ENCODE measurements around the gene C1orf210. TPM values are rescaled to one million over a fixed set of nuclear protein-coding genes. Genes with fewer than 3 reads are reported as not detected.

C1orf210 gene
- total RNA-seq, 3 donors from 2014 or later (not counting 1 experiment from before 2014, with no cell fraction given), result not detected

DNA sequence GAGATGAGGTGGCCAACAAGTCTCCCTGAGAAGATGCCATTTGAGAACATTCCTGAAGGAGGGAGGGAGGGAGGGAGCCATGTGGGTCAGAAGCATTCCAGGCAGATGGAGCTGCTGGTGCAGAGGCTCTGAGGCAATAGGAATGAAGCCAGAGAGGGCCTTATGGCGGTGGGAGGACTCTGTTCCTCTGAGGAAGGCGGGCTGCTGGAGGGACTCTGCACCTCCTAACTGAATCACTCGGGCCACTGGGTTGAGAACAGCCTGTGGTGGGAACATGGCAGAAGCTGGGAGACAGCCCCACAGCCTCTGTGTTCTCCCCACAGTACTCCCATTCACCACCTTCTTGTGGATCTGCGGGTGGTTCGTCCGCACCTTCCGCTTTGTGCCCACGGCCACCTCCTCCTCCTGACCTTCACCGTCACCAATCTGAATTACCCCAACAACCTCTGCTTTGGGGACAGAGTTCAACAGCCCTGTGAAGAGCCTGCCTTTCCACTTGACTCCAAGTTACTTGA, 18.0 kb downstream of the C1orf210 start:
- H3K27ac ChIP-seq (ENCODE audit: low read length), result no peak overlapping the region
- DNase-seq, result no peak
- H3K36me3 ChIP-seq (ENCODE audit: control insufficient read depth, insufficient read depth, low read length), result no peaks in the 10 kb centered on the region
- no peak overlapping the region for H3K27ac Mint-ChIP-seq
- H3K4me1 ChIP-seq (ENCODE audit: control insufficient read depth, insufficient read depth, low read length), result peaks cover 11% of the 10 kb centered on the region
- TF ChIP-seq, protein P1, sequence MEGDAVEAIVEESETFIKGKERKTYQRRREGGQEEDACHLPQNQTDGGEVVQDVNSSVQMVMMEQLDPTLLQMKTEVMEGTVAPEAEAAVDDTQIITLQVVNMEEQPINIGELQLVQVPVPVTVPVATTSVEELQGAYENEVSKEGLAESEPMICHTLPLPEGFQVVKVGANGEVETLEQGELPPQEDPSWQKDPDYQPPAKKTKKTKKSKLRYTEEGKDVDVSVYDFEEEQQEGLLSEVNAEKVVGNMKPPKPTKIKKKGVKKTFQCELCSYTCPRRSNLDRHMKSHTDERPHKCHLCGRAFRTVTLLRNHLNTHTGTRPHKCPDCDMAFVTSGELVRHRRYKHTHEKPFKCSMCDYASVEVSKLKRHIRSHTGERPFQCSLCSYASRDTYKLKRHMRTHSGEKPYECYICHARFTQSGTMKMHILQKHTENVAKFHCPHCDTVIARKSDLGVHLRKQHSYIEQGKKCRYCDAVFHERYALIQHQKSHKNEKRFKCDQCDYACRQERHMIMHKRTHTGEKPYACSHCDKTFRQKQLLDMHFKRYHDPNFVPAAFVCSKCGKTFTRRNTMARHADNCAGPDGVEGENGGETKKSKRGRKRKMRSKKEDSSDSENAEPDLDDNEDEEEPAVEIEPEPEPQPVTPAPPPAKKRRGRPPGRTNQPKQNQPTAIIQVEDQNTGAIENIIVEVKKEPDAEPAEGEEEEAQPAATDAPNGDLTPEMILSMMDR (IDR thresholded peaks at IDR 0.05), result no peak
- H3K9me3 Mint-ChIP-seq, result no peaks in the 10 kb centered on the region
- no peak overlapping the region for H3K4me3 Mint-ChIP-seq
- H3K27me3 ChIP-seq (ENCODE audit: control insufficient read depth, insufficient read depth, low read length), result no peaks in the 10 kb centered on the region
- peaks cover 18 to 25% of the 10 kb centered on the region in 2 donors for H3K4me1 Mint-ChIP-seq
- H3K4me3 ChIP-seq (ENCODE audit: low read length), result no peak overlapping the region
- intact Hi-C loops (cut with micrococcal nuclease), result no loop called here
- 92% methylated on average over 9 of the region's 9 CpGs for WGBS (ENCODE audit: insufficient coverage)
- no peak for ATAC-seq
- H3K27me3 Mint-ChIP-seq (ENCODE audit: low read depth in 2 of 2), result peaks cover 0 to 7% of the 10 kb centered on the region in 2 donors
- no peaks in the 10 kb centered on the region for H3K36me3 Mint-ChIP-seq
- H3K9me3 ChIP-seq (ENCODE audit: control insufficient read depth, insufficient read depth, low read length), result no peaks in the 10 kb centered on the region

GRCh38 chr1:43266881-43267280, 18.5 kb downstream of the C1orf210 start:
- DNase-seq (no peak), ATAC-seq (no peak)
- no peak overlapping the region for H3K4me3 ChIP-seq (ENCODE audit: low read length)
- Mint-ChIP-seq H3K27ac (no peak overlapping the region), H3K27me3 (ENCODE audit: low read depth in 2 of 2) (peaks cover 0 to 7% of the 10 kb centered on the region in 2 donors), H3K9me3 (no peaks in the 10 kb centered on the region), H3K36me3 (no peaks in the 10 kb centered on the region), H3K4me3 (no peak overlapping the region), H3K4me1 (peaks cover 18 to 25% of the 10 kb centered on the region in 2 donors)
- no peaks in the 10 kb centered on the region for H3K36me3 ChIP-seq (ENCODE audit: control insufficient read depth, insufficient read depth, low read length)
- H3K27ac ChIP-seq (ENCODE audit: low read length), result no peak overlapping the region
- TF ChIP-seq, protein P1 (IDR thresholded peaks at IDR 0.05), result no peak
- H3K4me1 ChIP-seq (ENCODE audit: control insufficient read depth, insufficient read depth, low read length), result peaks cover 11% of the 10 kb centered on the region
- 100% methylated on average over 1 of the region's 1 CpG for WGBS (ENCODE audit: insufficient coverage)
- intact Hi-C loops (cut with micrococcal nuclease), result no loop called here
- no peaks in the 10 kb centered on the region for H3K9me3 ChIP-seq (ENCODE audit: control insufficient read depth, insufficient read depth, low read length)
- no peaks in the 10 kb centered on the region for H3K27me3 ChIP-seq (ENCODE audit: control insufficient read depth, insufficient read depth, low read length)

DNA sequence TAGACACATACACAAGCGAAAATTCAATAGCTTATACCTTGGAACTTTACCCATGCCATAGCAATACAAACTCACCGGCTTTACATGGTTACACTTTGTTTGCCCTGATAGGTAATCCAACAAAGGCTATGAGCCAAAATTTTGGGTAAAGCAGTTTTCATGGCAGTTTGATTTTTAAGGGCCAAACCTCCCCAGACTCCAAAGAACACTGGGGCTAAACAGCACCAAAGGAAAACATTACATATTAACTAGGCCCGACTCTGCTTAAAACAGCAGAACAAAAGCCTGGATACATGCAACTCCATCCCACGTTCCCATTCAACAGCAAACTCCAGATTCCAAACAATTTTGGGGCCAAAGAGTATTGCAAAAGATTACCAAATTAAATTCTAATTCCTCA, 19.9 kb downstream of the C1orf210 start:
- H3K36me3 Mint-ChIP-seq, result no peaks in the 10 kb centered on the region
- H3K4me3 Mint-ChIP-seq, result no peak overlapping the region
- H3K9me3 ChIP-seq (ENCODE audit: control insufficient read depth, insufficient read depth, low read length), result no peaks in the 10 kb centered on the region
- H3K27me3 ChIP-seq (ENCODE audit: control insufficient read depth, insufficient read depth, low read length), result no peaks in the 10 kb centered on the region
- peaks cover 7 to 11% of the 10 kb centered on the region in 2 donors for H3K4me1 Mint-ChIP-seq
- WGBS (ENCODE audit: insufficient coverage), result 79% methylated on average over 4 of the region's 4 CpGs
- H3K4me1 ChIP-seq (ENCODE audit: control insufficient read depth, insufficient read depth, low read length), result peaks cover 3% of the 10 kb centered on the region
- H3K36me3 ChIP-seq (ENCODE audit: control insufficient read depth, insufficient read depth, low read length), result no peaks in the 10 kb centered on the region
- no peak overlapping the region for H3K4me3 ChIP-seq (ENCODE audit: low read length)
- intact Hi-C loops (cut with micrococcal nuclease), result no loop called here
- H3K9me3 Mint-ChIP-seq, result no peaks in the 10 kb centered on the region
- H3K27ac Mint-ChIP-seq, result no peak overlapping the region
- no peak for DNase-seq
- no peak for ATAC-seq
- TF ChIP-seq, protein P1 (IDR thresholded peaks at IDR 0.05), result no peak
- no peak overlapping the region for H3K27ac ChIP-seq (ENCODE audit: low read length)
- H3K27me3 Mint-ChIP-seq (ENCODE audit: low read depth in 2 of 2), result peaks cover 0 to 2% of the 10 kb centered on the region in 2 donors

DNA sequence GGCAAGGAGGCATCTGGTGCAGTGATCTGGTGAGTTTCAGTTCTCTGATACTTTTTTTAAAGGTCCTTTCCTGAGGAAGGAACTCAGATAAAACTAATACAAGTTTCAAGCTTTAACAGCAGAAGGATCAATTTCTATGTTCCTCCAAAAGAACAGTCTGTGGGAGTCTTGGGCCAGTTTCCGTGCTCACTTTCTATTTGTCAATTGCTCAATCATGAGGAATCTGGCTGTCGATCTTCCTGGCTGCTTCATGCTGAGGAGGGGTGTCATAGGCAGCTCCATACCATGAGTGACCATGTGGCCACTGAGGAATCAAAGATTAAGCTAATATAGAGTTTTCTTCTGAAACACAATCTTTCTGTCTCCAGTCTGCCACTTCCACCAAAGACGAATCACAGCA, 27.0 kb downstream of the C1orf210 start:
- Mint-ChIP-seq H3K36me3 (no peaks in the 10 kb centered on the region), H3K9me3 (no peaks in the 10 kb centered on the region), H3K4me3 (no peak overlapping the region), H3K27ac (no peak overlapping the region), H3K4me1 (no peaks in the 10 kb centered on the region), H3K27me3 (ENCODE audit: low read depth in 2 of 2) (peaks cover 1 to 2% of the 10 kb centered on the region in 2 donors)
- WGBS (ENCODE audit: insufficient coverage), result 81% methylated on average over 3 of the region's 3 CpGs
- ATAC-seq (no peak), DNase-seq (no peak)
- Histone ChIP-seq H3K4me1 (ENCODE audit: control insufficient read depth, insufficient read depth, low read length) (no peaks in the 10 kb centered on the region), H3K27me3 (ENCODE audit: control insufficient read depth, insufficient read depth, low read length) (no peaks in the 10 kb centered on the region), H3K9me3 (ENCODE audit: control insufficient read depth, insufficient read depth, low read length) (peaks cover 6% of the 10 kb centered on the region), H3K27ac (ENCODE audit: low read length) (no peak overlapping the region), H3K4me3 (ENCODE audit: low read length) (no peak overlapping the region), H3K36me3 (ENCODE audit: control insufficient read depth, insufficient read depth, low read length) (no peaks in the 10 kb centered on the region)
- TF ChIP-seq, protein P1 (IDR thresholded peaks at IDR 0.05), result no peak
- intact Hi-C loops (cut with micrococcal nuclease), result no loop called here

Data from natural killer cell (primary cell).